HG03378 (cell line): ENCODE data around the gene KLK3.
A peak's percentile ranks its signal among the peaks of the same experiment; 100 is the strongest.
"Not testable (repeated sequence)": the region's sequence is repeated elsewhere in the genome, so short reads cannot be mapped to it uniquely, and the experiment has no call there.

Experiments
- ATAC-seq: cut with Tn5 transposase; IDR thresholded peaks from one replicate; pipeline ENCODE4 v1.9.1; 2021; ENCODE audit warnings: mild to moderate bottlenecking, moderate library complexity; ENCODE audit not compliant: unreplicated experiment

KLK3 gene

DNA sequence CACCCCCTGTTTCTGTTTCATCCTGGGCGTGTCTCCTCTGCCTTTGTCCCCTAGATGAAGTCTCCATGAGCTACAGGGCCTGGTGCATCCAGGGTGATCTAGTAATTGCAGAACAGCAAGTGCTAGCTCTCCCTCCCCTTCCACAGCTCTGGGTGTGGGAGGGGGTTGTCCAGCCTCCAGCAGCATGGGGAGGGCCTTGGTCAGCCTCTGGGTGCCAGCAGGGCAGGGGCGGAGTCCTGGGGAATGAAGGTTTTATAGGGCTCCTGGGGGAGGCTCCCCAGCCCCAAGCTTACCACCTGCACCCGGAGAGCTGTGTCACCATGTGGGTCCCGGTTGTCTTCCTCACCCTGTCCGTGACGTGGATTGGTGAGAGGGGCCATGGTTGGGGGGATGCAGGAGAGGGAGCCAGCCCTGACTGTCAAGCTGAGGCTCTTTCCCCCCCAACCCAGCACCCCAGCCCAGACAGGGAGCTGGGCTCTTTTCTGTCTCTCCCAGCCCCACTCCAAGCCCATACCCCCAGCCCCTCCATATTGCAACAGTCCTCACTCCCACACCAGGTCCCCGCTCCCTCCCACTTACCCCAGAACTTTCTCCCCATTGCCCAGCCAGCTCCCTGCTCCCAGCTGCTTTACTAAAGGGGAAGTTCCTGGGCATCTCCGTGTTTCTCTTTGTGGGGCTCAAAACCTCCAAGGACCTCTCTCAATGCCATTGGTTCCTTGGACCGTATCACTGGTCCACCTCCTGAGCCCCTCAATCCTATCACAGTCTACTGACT is at the start of gene KLK3:
Gene KLK3, plus strand, starts transcription at position 280 of the 775 bp plus-strand sequence. Its CDS starts 41 bp downstream, at position 321.
- no peak for ATAC-seq

DNA sequence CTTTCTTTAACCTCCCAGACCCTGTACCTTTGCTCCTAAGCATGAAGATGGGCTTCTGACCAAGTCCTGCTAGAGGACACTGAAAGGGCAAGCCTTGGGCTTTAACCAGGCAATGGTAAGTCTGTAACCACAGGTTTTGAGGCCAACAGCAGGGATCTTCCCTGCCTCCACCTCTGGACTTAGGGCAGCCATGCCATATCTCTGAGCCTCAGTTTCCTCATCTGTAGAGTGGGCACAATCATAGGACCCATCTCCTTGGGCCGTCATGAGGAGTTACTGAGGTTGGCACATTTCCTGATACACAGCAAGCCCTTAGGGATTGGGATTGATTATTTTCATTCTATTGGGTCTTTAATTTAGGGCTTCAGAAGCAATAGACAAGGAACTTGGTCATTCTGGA is 45.9 kb upstream of the KLK3 start:
- no peak for ATAC-seq

DNA sequence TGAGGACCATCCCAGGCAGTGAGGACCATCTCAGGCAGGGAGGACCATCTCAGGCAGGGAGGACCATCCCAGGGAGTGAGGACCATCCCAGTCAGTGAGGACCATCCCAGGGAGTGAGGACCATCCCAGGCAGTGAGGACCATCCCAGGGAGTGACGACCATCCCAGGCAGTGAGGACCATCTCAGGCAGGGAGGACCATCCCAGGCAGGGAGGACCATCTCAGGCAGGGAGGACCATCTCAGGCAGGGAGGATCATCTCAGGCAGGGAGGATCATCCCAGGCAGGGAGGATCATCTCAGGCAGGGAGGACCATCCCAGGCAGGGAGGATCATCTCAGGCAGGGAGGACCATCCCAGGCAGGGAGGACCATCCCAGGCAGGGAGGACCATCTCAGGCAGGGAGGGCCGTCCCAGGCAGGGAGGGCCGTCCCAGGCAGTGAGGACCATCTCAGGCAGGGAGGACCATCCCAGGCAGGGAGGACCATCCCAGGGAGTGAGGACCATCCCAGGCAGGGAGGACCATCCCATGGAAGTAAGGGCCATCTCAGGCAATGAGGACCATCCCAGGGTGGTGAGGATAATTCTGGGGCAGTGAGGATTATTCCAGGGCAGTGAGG is 43.0 kb upstream of the KLK3 start:
- not testable (repeated sequence) for ATAC-seq

DNA sequence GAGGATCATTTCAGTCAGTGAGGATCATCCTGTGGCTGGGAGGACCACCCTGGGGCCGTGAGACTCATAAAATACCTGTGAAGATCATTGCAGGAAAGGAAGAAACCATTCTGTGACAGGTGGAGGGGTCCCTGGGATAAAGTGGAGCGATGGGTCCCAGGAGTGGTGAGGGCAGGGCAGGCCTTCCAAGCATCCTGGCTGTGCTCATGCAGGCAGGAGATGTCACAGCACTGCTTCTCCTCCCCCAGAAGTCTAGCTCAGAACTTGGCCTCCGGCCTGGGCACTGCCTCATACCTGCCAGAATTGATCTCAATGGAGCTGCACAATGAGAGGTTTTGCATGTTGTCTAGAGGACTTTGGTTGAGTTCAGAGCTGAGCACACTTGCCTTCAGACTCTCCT is 42.2 kb upstream of the KLK3 start:
- ATAC-seq = no peak

DNA sequence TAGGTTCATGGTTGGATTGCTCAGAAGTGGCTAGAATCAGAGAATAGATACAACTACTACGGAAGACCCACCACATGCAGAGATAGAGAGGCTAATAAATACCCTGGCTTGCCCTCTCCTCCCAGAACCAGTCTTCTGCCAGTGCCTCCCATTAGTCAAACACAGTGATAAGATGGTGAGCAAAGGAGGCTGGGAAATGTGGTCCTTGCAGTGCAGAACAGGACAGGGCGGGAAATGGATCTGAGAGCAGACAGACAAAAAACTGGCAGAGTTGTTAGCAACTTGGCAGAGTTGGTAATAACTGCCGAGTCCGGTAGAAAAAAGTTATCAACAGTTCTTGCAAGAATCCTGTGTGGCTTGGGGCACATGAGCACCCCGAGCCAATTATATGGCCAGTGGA is 39.8 kb upstream of the KLK3 start:
- no peak for ATAC-seq

DNA sequence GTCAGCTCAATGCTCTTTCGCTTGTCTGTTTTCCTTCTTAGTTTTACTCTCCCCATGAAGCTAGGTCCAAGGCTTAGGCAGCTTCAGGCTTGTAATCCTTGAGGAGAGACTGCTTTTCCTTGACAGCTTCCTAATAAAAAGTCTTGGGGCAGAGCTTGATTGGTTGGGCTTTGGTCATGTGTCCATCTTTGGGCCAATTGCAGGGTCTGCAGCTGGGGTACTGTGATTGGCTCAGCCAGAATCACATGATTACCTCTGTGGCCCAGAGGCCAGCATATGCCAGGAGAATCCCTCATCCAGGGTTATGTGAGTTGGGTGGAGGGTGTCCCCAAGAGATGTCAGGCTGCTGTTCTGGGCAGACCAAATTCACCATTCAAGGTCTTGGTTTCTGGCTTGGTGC is 39.3 kb upstream of the KLK3 start:
- ATAC-seq = no peak

DNA sequence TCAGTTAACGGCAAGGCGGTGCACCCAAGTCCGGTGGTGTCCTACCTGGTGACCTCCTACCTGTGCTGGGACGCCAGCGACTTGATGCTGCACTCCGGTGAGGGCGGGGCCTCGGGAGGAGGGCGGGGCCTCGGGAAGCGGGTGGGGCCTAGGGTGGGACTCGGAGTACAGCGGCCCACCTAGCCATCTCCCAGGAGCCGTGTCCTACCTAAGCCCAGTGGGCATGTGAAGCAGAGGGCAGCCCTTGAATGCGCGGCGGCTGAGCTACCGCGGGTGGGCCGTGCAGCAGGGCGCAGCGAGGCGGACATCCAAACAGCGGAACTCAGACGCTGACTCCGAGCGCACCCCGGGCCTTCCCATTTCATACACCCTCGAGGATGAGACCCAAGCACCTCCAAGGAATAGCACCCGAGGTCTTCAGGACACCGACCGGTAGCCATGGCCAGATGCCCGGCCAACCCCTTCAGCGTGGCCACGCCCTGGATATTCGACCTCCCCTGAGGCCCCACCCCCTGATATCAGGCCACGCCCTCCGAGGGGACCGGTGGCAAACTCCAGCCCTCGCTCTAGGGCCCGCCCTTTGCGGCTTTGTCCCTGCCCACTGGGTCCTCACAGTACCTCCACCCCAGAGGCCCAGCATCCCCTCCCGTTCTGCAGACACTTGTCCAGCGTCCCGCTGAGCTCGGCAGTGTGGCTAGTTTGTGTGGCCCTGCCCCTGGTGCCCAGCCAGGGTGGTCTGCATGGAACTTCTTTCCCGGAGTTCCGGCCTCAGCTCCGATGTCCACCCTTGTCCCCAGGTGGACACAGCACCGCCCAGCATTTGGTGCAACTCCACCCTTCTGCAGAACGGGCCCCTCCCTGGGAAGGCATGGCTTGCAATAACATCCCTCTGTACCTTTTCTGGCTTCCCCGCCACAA is 36.5 kb upstream of the KLK3 start:
- peak; percentile 34 for ATAC-seq

DNA sequence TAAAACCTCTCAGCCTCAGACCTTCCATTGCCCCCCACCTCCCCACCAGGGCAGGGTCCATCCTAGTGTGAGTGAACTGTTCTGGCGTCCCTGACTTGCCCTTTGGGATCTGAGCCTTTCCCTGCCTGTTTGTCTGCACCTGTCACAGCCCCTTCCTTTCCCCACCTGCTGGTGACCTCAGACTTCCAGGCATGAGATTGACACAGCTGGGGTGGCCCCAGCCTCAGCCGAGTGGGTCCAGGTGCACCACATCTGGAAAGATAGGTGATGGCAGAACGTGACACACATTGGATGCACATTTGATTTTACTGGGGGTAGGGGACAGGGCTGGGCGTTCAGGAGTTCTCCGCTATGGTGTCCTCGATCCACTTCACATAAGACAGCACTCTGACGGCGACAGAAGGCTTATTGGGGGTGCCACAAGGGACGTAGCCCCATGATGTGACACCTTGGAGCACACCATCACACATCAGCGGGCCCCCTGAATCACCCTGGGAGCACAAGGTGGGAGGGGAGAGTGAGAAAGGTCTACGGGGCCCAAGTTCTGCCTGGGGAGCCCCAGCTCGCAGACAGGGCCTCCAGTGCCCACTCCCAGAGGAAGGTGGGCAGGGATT is 35.7 kb upstream of the KLK3 start:
- ATAC-seq = no peak

DNA sequence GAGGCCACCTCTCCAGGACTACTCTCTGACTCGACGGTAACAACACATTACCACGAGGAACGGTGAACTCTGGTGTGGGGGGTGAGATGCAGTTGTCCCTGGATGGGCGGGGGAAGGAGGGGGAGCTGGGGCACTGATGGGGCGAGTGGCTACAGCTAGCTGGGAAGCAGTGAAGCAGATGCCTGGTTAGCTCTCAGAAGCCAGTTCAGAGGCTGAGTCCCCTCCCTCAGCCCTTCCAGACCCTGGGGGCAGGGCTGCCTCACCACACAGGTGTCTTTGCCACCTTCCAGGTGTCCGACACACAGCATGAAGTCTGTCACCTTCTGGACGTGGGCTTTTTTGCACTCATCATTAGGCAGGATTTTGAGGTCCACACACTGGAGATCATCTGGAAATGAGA is 35.1 kb upstream of the KLK3 start:
- ATAC-seq = no peak

DNA sequence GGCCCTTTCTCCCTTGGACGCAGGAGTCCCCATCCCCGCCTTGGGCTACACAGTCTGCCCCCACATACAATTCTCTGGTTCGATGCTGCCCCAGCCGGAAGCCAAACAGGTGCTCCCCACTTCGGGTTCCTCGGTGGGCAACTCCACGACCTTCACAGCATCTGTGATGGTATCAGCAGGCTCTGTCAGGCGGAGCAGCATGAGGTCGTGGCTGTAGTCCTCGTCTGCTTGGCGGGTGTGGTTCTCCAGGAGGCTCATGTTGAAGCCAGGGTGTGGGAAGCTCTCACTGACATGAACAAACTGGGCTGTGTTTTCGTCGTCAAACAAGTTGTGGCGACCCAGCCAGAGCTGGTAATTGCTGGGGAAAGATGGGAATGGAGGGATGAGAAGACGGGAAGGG is 34.6 kb upstream of the KLK3 start:
- no peak for ATAC-seq

DNA sequence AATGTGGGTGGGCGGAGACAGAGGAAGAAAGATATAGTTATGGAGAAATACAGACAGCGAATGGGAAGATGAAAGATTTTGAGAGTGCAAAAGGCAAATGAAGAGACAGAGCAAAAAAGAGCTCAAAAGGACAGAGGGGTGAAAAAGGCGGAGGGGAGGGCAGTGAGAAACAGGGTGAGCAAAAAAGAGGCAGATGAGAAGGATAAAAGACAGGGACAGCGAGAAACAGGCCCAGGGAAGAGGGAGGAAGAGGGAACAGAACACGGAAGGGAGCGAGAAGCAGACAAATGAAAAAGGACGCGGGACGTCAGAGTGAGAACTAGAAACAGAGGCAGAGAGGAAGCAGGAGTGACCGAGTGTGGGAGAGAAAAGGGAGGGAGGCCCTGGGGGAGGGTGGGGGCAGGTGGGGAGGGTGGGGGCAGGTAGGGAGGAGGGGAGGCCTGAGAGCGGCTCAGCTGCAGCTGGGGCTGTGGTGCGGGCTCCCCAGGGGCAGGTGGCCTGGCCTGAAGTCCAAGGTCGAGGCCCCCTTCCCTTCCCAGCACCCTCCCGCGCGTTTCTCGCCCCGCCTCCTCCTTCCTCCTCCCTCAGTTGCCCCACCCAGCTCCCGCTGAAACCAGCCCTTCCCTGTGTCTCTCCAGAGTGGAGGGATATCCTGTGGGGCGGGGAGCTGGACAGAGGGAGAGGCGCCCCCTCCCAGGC is 34.0 kb upstream of the KLK3 start:
- no peak for ATAC-seq

DNA sequence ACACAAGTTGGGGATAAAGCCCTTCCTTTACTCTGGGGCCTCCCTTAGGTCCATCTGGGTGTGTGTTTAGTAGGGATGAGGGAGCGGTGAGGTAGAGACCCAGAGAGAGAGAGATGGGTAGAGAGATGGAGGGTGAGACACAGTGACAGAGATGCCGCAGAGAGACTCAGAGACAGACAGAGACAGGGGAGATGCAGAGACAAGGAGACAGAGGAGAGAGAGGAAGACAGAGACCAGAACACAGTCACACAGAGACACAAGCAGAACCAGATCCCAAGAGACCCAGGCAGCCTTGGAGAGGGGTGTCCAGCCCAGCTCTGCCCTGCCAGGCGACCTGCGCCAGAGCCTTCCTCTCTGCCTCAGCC is 33.5 kb upstream of the KLK3 start:
- ATAC-seq = no peak

DNA sequence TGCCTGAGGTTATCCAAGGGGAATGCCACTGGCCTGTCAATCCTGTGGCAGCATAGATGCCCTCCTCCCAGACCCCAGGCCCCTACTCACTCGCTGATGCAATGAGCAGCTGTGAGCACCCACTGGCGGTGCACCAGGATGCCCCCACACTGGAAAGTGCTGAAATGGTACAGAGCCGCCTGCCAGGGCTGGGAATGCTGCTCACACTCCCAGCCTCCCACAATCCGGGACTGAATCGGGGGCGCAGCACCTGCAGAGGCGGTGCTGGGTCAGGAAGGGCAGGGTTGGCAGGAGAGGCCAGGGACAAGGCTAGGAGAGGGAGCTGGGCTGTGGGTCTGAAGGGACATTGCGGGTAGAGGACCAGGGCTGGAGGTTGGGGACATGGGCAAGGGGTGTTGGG is 33.1 kb upstream of the KLK3 start:
- ATAC-seq = no peak

DNA sequence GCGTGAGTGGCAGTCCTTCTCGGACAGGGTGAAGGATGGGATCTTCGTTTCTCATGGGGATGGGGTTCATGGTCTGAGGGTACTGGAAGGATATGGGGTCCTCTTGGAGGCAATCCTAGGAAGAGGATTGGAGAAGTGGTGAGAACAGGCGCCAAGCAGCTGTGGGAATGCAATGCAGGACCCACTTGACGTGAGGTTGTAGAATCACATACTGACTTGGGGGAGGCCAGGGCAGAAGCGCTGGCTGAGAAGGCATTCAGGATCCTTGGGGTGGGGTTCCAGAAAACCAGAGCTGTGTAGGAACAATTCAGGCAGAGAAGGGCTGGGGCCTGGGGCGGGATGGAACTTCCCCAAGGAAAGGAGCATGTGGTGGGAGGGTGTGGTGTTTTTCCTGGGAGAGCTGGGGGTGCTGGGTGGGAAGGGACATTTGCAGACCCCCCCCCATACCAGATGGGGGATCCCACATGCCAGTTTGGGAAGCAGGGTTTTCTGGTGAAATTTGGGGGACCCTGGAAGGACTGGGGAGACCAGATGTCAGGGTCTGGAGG is 32.0 kb upstream of the KLK3 start:
- no peak for ATAC-seq

DNA sequence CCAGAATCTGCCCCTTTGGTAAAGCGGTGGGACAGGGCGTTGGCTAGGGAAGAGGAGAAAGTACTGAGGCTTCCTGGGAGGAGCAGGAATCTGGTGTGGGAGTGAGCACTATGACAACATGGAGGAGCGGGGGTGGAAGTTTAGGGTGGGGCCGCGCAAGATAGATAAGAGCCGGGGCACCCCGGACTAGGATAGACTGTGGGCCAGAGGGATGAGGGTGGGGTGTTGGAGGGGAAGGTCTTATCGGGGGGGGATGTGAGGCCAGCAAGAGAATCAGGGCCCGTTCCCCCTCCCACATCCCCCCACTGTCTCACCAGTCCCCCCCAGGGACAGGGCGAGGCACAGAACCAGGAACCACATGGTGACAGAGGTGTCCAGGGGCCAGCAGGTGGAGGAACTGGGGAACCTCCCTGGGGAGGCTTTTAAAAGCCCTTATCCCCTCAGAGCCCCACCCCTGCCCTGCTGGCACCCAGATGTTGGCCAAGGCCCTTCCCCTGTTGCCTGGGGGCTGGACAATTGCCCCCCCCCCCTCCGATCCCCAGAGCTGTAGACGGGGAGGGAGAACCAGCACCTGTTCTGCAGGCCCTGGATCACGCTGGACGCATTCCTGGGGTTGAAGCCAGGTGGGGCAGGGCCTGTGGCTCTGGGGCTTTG is 31.2 kb upstream of the KLK3 start, which contains the start of gene KLK1:
Gene KLK1, minus strand, starts transcription at position 399 of the 654 bp plus-strand sequence. Its CDS starts 39 bp downstream, at position 360.
- ATAC-seq = no peak

DNA sequence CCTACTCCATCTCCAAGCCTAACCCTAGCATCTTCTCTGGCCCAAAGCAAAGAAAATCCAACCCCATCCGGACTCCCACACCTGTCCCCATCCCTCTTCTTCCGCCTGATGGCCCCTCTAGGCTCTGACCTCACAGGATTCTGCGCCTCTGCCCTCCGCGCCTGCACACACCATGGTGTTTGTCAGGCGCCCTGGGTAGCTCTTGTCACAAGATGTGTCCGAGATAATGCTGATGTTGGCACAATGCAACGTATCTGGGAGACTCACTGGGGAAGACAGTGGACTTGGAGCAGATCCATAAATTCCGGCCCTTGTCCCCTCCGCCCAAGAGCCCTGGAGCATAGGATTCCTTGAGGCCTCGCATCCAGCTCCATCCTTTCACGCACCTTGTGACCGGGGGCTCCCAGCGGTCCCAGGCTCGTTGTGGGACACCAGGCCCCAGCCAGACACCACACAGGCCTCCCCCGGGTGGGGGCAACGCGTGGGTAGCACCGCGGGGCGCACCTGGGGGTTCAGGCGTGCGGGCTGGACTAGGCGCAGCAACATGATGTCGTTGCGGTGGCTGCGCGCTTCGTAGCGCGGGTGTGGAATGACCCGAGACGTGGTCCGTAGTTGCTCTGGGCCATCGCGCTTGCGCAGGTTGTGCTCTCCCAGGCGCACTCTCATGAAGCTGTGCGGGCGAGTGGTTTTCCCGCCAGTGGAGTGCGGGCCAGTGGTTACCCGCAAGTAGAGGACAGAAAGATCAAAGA is 28.0 kb upstream of the KLK3 start:
- no peak for ATAC-seq

DNA sequence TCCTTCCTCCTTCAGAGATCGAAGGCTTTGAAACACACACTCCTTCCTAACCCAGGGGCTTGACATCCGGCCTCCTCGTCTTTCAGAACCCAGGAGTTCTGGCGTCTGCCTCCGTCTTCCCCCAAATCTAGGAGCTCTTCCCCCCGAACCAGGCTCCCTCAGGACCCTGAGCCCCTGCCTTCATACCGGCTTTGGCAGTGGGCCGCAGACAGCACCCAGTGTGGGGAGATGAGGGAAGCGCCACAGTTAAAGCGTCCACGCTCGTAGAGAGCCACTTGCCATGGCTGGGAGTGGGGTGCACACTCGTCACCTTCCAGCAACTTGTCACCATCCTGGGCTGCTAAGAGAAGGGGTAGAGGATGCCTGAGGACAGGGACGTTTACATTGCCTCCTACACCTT is 27.2 kb upstream of the KLK3 start:
- no peak for ATAC-seq

DNA sequence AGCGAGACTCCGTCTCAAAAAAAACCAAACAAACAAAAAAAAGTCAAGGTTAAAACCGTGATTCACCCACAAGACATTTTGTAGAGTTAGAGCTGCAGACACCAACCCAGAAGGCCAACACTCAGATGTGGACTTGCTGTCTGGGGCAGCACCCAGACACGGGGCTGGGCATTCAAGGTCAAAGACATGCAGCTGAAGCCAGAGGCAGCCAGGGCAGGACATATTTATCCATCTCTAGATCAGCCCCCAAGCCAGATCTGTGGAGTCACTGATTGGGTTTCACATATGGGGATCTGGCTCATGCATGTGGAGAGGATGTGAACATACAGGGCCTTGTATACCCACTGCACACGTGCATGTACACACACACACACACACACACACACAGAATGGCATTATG is 24.9 kb upstream of the KLK3 start:
- no peak for ATAC-seq
